ENCODE measurements around the gene SHQ1.

SHQ1 gene

GRCh38 chr3:72847751-72848702 lies at the start of gene SHQ1:
SHQ1 (minus strand) TSS chr3:72848445; CDS start chr3:72848340, 105 bp downstream.
- peak; percentile 95 for DNase-seq (ENCODE audit: low spot score)

- no peak for DNase-seq (ENCODE audit: low spot score)
These were observed 49.4 kb upstream of the SHQ1 start for GRCh38 chr3:72897758-72898007.

DNA sequence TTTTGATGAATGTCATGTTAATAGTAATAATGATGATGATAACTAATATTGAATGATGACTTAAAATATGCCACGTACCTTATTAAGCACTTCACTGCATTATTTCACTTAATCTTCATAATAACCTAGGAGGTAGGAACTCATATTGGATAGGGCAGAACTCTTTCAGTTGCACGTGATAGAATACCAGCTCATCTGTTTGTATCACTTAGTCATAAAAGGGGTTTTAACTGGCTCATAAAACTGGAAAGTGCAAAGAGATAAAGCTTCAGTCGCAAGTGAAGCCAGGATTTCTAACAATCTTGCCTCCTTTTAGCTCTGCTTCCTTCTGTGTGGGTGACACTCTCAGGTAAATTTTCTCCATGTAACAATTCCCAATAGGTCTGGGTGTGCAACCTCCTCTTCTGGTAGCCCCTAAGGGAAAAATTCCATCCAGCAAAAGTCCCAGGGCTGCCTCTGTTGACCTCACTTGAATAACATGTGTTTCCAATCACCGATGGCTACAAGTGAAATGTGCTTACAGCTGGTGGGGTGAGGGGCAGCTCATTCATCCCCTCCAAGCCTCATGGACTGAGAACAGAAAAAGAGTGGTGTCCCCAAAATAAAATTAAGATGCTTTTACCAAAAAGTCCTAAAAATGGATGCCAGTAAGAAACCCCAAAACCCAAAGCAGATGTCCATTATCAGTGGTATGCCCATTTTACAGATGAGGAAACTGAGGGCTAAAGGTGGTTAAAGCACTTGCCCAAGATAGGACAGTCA lies 48.9 kb upstream of the SHQ1 start:
- DNase-seq (ENCODE audit: low spot score) = no peak

DNA sequence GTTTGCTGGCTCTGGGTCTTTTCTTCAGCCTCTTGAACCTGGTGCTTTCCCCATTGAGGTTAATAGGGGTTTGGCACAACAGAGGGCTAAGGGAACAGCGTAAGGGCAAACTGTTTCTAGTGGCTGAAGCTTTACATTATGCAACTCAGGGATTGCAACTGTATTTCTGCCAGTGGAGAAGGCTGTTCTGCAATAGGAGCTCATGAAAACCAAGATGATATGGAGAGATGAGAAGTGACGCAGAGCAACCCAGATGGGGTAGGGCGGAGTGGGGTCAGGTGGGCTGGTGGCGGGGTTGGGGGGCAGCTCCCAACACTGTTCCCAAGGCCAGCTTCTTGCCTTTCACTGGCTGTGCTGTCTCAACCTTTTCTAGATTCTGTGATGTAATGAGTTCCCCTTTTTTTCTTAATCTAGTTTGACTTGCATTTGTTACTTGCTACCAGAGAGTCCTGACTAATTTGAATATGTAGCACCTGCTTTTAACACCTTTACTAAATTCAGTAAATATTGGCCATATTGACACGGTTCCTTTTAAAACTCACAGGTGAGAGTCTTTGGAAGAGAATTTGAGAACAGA lies 46.8 kb upstream of the SHQ1 start:
- no peak for DNase-seq (ENCODE audit: low spot score)

DNA sequence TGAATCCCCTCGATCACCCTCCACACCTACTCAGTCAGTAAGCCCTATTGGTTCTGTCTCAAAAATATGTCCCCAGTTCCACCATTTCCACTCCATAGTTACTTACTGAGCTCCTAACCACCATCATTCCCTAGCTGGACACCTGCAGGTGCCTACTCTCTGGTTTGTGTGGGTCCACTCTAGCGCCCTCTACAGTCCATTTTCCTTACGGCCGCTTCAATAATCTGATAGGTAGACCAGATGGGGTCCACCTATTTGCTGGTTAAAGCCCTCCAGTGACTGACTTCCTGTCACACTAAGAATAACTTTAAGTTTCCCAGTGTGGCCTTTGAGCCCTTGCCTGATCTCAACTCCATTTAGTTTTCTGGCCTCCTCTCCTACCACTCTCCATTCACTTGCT lies 44.6 kb upstream of the SHQ1 start:
- DNase-seq (ENCODE audit: low spot score) = no peak

GRCh38 chr3:72892081-72892775 lies 44.0 kb upstream of the SHQ1 start:
- DNase-seq (ENCODE audit: low spot score) = no peak

DNA sequence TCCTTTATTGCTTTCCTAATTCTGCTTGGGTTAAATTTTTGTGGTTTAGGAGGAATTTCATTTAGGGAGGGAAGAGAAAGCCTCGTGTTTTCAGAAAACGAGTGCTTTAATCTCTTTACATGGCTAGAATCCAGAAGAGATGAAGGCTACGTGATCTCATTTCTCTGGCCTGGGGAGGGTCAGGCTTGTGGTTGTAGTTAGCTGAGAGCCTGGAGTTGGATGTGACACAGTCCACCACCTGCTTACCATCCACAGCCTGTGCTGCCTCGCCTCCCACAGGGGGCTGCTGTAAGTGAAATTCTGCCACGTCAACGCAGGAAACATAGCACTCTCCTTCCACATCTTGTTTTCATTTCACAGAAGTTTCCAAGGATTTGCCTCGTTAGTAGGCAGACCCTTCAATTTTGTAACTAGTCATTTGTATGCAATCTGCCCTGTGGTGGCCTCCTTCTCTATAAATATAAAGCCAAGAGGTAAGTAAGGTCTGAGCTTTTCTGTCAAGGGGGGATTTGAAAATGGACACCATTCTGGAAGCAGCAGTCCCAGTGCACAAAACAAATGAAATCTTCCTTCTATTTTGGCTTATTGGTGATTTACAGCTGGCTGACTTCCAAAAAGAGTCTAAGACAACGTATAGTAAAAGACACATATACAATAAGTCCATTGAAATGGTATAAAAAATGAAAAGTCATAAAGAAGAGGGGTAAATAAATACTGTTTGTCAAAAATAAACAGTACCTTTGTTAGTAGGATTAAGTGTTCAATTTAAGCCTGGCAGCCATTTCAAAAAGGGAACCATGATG lies 43.0 kb upstream of the SHQ1 start:
- DNase-seq (ENCODE audit: low spot score) = no peak

DNA sequence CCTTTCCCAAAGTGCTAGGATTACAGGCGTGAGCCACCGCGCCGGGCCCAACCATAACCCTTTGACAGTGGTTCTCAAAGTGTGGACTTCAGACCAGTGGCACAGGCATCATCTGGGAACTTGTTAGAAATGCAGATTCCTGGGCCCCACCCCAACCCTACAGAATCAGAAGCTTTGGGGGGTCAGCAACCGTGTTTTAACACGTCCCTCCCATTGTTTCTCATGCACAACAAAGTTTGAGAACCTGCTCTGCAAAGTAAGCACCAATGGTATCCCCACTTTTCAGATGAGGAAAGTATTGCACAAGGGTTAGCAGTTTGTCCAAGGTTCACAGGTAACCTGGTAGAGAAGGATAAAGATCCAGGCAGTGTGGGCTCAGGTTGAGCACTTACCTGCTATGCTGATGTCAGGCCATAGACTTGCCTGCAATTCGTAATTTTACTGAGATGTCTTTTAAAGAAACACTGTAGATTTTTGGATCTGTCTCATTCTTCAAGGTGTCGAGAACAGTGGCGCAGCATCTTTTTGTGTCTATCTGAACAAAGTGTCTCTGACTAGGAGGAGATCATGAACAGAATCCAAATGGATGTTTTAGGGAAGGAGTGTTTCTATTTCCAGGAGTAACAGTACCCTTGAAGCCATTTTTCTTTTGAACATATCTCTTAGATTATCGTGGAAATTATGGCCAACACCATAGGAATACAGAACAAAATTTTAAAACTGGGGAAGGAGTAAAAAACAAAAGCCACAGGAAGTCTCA lies 42.1 kb upstream of the SHQ1 start:
- DNase-seq (ENCODE audit: low spot score) = no peak

DNA sequence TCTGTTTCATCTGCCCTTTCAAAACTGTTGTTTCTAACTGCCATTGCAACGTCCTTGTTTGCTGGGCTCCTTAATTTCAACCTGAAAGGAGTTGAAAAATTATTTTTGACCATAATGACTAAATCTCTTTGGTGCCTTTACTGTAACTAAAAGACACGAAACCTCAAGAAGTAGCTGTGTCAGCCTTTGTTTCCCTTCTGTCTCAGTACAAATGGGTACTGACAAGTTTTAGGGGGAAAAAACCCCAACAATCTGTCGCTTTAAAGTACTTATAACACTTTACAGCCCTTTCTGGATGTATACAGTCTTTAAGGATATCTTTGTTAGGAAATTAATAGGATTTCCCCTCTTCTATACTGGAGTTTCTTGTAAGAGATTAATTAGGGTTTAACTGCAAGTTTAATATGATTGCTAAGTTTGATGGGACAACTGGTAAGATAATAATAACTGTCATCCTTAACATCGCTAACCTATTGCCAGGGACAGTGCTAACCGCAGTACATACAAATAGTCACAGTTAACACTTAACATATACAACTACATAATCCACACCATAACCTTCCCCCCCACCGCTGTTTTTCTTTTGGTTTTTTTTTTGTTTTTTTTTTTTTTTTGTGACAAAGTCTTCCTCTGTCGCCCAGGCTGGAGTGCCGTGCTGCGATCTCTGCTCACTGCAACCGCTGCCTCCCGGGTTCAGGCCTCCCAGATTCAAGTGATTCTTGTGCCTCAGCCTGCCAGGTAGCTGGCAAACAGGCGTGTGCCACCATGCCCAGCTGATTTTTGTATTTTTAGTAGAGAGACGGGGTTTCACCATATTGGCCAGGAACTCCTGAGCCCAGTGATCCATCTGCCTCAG lies 41.3 kb upstream of the SHQ1 start:
- no peak for DNase-seq (ENCODE audit: low spot score)

- DNase-seq (ENCODE audit: low spot score) = no peak
These were observed 40.5 kb upstream of the SHQ1 start for GRCh38 chr3:72888546-72889309.

DNA sequence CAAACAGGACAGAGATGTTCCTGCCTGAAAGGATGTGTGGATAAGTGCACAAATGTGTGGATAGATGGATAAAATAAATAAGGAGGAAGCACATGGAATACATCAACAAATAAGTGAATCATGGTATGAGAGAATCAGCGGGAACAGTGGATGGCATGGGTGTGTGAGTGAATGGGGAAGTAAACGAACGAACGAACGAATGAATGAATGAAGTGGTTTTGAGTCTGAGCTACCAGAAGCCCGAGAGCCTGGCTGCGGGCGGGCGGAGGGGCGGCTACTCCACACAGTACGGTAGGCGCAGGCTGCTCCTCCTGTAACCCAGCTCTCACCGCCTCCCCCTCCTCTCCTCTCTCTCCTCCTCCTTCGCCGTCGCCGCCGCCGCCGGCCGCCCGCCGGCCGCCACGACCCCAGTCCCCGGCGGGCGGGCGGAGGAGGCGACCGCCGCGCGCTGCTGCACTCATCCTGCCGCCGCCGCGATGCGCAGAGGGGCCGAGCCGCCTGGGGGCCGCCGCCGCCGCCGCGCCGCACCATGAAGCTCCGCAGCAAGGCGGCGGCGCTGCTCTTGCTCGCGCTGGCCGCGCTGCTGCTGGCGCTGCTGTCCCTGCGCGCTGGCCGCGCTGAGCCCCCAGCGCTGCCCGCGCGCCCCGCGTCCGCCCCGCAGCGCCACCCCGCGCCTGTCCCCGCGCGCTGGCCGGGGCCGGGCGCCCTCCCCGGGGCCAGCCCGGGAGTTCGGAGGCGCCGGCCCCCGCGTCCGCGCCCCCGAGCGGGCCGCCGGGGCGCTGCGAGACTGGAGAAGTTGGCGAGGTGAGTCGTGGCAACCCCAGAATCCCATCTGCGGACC lies 39.7 kb upstream of the SHQ1 start, which contains the start of gene GXYLT2:
TSS of gene GXYLT2 (plus strand) at position 342 of the 841 bp plus-strand sequence. CDS start at position 530, 188 bp downstream.
- DNase-seq (ENCODE audit: low spot score) = peak; percentile 86

- no peak for DNase-seq (ENCODE audit: low spot score)
These were observed 39.1 kb upstream of the SHQ1 start for GRCh38 chr3:72887343-72887704.

- DNase-seq (ENCODE audit: low spot score) = no peak
These were observed 23.9 kb upstream of the SHQ1 start for GRCh38 chr3:72872183-72872582.

- no peak for DNase-seq (ENCODE audit: low spot score)
These were observed 14.3 kb upstream of the SHQ1 start for GRCh38 chr3:72862314-72863090.

- DNase-seq (ENCODE audit: low spot score) = no peak
These were observed 12.6 kb upstream of the SHQ1 start for GRCh38 chr3:72860846-72861245.

DNA sequence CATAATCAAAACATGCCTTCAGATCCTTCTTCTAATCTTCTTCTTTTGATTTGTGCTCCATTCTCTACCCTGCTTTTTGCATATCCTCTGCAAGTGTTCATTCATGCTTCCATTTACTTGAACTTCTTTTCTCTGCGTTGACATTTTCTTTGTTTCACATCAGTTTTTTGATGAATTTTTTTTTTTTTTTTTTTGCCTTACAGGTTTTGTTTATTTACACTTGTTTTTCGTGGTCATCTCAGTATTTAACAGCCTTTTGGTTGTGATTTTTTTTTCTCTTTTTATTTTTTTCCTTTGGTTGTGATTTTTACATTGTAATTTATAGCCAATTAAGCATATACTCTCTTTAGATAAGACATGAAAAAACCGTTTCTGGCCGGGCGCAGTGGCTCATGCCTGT lies 11.8 kb upstream of the SHQ1 start:
- no peak for DNase-seq (ENCODE audit: low spot score)

DNA sequence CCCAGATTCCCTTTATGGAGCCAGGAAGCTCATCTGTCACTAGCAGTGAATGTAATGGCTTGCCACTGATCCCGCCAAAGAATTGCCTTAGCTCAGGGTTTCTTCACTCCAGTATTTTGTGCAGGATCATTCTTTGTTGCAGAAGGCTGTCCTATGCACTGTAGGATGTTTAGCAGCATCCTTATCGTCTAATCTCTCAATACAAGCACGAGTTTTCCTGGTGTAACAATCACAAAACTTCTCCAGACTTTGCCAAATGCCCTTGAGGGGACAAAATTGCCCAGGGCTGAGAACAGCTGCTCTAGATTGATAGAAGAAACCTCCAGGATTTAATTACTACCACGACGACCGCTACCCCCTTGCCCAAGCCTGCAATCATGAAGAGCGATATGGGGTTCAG lies 6.8 kb upstream of the SHQ1 start:
- DNase-seq (ENCODE audit: low spot score) = no peak
